Cerebellar cortex (tissue), 1 donor: ENCODE measurements around the gene ZBTB20.
"Not testable (repeated sequence)": the region's sequence is repeated elsewhere in the genome, so short reads cannot be mapped to it uniquely, and the experiment has no call there.

Source experiments
- DNase-seq: peaks from one replicate; pipeline ENCODE4 v3.0.0-alpha.2; 2015; ENCODE audit warnings: low spot score

The ZBTB20 gene

DNA sequence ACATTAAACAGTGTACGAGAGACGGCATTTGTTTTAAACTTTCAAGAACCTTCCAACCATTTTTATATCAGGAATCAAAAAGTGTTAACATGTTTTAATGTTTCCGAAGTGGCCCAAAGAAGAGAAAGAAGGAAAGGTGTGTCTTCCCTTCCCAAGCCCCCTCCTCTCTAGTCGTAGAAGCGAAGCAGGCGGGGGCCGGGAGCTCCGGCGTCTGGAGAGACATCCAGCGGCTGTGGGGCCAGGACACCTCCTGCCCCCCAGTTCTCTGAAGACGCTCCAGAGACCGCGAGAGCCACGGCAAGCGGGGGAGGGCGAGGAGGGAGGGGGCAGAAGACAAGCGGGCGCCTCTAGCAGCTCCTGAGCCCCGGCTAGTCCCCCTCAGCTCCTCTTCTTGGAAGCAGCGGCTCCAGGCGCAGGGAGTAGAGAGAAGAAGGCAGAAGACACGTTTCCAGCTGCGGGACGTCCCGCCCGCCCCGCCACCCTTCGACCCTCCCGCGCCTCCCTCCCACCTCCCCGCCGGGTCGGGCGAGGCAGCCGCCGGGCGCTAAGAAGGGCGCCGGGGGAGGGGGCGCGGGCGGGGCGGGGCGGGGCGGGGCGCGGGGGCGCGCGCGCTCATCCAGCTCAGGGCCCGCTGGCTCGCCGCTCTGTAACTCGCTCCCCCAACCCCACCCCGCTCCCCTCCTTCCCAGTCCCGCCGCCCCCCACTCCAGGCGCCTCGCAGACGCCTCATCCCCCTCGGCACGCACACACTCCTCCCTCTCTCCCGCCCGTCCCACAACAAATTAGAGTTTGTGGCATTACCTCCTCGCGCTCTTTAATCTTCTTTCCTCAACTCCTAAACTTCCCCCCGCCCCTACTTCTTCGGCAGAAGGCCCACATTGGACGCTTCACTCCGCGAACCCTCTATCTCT lies at the start of gene ZBTB20:
Gene ZBTB20, minus strand, starts transcription at position 871 of the 911 bp plus-strand sequence.
- DNase-seq: peak; percentile 49

DNA sequence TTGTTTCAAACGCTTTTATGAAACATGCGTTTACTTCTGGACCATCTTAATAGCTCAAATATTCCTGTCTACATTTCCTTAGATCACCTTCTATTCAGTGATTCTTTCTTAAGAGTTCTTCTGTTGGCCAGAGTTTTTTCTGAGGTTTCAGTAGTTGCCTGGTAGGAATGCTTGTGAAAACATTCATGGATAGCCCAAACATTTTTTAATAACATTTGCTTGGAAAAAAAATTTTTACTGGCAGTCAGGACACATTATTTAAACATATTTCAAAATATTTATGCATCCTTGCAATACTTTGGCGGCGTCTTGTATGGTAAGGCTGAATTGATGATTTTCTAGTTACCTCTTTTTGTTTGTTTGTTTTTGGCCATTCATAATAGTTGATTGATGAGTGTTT lies 47.4 kb upstream of the ZBTB20 start:
- DNase-seq: no peak

DNA sequence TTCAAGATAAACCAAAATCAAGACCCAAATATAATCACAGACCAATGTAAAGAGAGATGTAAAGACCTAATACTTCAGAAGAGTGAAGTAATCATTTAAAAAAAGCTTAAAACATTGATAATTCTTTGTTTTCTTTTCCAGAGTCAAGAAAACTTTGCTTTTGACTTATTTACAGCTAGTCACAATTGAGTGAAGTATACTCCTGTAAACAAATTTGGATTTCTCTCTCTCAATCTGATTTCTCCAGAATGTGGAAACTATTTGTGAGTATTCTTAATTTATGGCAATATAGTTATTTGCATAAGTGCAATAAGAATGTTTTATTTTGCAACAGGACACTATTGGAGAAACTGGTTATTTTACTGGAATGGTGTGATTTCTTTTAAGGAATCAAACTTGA lies 43.7 kb upstream of the ZBTB20 start:
- DNase-seq: no peak

DNA sequence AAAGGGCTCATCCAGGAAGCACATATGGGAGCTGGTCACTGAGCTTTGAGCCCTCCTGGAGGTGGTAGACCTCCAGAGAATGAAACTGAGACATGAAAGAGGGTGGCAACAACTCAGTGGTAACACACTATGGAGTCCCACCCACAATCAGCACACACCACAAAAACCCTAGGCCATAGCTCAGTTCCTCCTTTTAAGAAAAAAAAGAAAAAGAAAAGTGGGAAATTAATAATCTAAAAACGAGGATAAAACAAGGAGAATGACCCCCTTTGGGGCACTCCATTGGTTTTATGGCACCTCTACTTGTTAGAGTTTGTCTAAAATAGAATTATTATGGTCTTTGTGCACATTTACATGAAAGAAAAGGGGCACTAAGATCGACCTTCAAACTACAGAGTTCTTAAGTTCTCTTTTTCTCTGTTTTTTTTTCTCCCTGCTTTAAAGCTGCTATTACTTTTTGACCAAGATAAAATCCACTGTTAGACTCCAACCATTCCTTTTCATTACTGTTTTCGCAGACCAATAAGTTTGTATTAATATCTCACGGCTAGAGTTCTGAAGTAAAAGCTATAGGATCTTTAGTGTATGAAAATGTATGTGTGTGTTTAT lies 40.2 kb upstream of the ZBTB20 start:
- no peak for DNase-seq

DNA sequence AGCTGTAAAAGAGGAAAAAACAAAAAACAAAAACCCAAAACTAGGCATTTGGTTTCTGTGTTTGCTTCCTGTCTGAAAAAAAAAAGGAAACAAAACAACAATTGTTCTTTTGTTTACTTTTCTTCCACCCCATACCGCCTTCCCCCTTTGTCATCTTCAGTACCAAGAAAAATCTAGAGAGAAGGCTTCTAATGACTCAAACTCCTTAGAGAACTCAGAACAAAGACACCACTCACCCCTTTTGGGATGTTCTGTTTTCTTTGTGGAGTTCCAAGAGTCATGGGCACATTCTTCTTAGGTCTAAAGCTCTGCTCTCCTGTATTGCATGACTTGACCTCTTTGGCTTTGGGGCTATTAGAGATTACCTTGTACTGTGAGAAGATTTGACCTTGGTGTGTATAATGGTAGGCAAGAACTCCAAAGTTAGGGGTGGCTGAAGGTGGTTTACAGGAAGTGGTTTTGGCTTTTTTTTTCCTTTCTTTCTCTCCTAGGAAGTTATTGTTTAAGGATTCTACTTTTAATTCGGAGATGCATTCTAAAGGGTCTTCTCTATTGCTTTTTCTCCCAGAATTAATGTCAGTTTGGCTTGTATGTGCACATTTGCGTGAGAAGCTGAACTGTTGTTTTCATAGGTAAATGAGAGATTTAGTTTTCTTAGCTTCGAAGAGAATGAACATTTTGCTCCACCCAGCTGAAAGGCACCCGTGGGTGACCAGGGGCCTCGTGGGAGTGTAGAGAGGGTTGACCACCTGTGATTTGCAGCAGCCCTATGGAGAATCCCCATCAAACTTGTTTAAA lies 39.5 kb upstream of the ZBTB20 start:
- no peak for DNase-seq

DNA sequence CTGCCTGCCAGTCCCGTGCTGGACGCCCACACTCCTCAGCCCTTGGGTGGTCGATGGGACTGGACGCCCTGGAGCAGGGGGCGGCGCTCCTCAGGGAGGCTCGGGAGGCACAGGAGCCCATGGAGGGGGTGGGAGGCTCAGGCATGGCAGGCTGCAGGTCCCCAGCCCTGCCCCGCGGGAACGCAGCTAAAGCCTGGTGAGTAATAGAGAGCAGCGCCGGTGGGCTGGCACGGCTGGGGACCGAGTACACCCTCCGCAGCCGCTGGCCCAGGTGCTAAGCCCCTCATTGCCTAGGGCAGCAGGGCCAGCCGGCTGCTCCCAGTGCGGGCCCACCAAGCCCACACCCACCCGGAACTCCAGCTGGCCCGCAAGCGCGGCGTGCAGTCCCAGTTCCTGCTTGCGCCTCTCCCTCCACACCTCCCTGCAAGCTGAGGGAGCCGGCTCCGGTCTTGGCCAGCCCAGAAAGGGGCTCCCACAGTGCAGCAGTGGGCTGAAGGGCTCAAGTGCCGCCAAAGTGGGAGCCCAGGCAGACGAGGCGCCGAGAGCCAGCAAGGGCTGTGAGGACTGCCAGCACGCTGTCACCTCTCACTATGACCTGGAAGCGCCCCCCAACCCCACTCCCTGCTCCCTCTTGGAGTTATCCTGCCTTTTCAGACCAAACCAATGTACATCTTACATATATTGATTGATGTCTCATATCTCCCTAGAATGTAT lies 37.9 kb upstream of the ZBTB20 start:
- DNase-seq: not testable (repeated sequence)

DNA sequence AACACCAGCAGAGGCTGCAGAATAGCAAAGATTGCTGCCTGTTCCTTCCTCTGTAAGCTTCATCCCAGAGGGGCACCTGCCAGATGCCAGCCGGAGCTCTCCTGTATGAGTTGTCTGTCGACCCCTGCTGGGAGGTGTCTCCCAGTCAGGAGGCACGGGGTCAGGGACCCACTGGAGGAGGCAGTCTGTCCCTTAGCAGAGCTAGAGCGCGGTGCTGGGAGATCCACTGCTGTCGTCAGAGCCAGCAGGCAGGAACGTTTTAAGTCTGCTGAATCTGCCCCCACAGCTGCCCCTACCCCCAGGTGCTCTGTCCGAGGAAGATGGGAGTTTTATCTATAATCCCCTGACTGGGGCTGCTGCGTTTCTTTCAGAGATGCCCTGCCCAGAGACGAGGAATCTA lies 31.8 kb upstream of the ZBTB20 start:
- DNase-seq: not testable (repeated sequence)

DNA sequence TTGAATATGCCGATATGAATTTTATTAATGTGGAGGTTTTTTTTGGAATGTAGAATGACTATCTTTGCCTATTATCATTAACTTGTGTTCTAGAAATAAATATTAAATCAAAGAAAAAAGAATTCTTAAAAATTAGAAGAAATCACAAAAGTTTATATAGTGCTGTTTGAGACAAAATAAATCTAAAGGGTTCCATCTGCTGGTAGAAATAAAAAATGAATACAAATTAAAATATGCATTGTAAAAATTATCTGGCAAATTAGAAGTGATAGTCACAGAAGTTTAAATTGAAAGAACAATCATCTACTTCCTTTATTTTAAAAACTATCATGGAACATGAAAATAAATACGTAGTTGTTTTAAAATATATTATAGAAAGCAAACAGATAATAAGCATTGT lies 22.7 kb upstream of the ZBTB20 start:
- DNase-seq: peak; percentile 5

DNA sequence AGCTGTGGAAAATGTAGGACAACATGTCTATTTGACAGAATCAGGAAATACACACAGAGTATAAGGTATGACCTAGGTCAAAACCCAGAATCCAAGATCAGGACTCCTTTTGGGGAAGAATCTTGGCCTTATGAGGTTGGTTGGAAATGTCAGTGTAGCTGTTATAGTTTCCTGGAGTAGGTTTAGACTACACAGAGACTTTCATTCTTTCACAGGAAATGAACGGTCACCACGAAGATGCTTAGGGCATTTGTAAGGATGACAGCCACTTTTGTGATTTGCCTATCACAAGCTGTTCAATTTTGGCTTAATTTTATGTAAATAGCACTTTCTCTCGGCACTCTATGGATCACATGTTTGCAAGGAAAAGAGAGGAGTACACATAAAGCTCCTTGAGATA lies 18.6 kb upstream of the ZBTB20 start:
- DNase-seq: no peak

DNA sequence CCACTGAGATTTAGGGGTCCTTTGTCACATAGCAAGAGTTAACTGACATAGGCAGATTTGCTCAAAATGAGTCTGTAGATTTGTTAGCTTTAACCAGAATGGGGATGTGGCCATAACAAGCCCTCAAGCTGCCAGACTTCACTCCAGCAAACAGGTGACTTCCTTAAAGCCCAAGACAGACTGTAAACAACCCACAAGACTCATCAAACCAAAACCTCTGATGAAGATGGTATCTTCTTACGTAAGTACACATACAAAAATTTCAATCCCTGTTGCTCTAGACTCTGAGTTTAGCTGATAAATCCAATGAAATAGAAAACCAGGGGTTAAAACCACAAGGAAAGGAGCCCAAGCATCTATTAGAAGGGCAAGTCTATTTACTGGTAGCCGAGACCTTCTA lies 18.2 kb upstream of the ZBTB20 start:
- no peak for DNase-seq

DNA sequence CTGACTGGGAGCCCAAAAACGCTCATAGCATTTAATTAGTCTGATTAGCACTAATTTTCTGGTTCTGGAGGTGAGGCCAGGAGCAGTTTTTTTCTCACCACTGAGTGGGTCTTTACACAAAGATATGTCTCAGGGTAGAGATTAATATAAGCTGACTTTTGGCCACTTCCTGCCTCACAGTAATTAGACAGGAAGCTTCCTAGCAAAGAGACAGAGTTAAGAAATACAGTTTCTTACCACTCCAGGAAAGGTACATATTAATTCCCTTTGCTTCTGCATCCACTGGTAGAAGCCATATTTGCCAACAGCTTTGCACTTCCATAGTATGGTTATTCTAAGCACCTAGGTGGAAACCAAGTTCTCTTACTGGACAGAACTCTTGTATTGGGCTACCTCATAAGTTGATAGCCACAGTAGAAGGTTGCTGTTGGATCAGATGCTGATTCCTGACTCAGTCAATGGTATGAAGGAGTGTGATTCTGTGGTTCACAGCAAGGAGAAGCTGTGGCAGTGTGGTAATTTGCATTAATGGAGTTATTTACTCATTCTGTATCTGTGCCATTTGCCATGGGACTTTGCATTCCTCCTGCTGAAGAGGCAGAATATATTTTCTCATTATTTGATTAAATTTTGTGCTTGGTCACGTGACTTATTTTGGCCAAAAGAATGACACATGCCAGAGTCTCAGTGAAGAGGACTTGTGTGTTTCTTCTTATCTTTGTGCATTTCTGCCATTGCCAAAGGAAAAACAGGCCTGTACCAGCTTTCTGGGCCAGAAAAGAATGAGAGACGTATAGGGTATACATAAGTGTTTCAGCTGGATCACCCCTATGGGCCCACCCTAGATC lies 17.5 kb upstream of the ZBTB20 start:
- no peak for DNase-seq

DNA sequence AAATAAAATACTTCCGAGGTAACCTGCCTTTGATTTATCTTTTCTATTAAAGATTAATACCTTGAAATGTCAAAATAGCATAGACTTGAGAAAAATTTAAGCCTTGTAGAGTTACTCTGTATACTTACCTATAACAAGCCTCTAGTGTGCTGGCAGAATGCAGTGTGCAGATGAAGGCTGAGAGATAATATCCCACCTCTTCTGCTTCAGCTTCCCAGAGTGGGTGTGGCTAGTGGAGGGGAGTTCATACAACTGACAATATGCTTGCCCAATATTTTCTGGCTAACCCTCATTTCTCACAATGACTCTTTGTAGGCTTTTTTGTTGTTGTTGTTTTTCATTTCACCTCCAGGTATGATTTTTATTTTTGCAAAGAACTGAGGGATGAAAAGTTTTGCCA lies 15.7 kb upstream of the ZBTB20 start:
- DNase-seq: no peak

DNA sequence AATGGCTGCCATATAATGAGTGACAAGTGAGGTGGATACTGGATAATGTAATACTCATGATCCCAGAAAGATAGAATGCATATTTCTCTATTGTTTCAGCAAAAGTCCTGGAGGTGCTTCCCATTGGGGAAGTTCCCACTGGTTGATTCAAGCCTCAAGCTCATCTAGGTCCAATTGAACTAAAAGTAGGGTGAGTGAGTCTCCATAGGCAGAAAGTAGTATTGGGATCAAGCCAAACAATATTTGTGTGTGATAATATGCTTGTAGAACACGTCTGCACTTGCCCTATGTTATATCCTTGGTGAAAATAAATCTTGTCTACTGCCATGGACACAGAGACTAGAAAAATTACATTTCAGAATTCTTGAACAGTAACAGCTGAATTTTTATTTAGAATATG lies 14.8 kb upstream of the ZBTB20 start:
- no peak for DNase-seq

DNA sequence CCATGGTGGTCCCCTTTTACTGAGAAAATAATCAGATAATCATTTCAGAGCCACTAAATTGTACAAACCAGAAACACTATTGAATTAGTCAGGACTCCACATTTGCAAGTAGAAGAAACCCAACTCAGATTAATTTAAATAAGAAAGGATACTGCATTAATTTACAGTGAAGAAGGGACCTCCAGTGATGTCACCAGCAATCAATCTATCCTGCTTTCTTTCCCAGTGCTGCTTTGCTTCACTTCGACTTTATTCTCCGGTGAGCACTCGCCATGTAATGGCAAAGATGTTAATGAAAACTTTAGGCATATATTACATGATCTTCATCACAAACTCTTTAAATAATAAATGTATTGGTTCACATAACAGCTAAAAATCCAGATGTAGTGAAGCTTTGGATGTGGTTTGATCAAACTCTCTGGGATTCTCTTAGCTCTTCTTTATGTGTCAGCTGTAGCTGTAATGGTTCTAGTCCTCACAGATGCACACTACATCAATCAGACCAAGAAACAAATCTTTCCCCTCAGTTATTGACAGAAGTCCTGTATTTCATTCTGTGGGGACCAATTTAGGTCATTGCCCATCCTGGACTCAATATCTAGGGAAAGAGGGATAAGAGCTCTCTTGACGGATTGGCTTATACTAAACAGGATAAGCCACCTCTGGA lies 14.2 kb upstream of the ZBTB20 start:
- no peak for DNase-seq

DNA sequence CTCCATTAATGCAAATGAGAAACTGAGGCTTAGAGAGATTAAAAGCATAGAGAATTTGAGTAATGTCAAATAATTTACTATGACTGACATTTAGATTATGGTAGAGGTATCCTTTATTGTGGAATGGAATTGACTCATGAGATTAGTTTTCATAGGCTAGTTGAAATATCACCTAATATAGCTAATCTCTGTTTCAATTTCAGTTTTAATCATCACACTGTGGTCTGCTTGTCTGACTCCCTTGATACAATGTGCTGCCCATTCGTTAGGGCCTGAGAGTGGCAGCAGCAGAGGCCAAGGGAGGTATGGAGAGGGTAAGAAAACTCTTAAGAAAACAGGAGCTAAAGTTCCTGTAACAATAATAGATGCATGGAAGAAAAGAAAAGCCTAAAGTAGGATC lies 13.2 kb upstream of the ZBTB20 start:
- DNase-seq: no peak

DNA sequence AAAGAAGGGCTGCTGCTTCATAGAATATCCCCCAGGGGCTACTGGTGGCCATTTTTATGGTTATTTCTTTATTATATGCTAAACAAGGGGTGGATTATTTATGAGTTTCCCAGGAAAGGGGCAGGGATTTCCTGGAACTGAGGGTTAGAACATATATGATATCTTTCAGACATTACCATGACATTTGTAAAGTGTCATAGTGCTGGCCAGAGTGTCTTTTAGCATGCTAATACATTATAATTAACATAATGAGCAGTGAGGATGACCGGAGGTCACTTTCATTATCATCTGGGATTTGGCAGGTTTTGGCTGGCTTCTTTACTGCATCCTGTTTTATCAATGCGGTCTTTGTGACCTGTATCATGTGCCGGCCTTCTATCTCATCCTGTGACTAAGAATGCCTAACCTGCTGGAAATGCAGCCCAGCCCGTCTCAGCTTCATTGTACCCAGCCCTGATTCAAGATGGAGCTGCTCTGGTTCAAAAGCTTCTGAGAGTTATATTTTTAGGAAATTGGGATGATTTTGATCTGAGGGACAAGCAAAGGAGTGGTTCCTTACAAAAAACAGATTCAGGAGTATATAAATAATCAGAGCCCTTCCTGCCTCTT lies 9.1 kb upstream of the ZBTB20 start:
- DNase-seq: no peak

DNA sequence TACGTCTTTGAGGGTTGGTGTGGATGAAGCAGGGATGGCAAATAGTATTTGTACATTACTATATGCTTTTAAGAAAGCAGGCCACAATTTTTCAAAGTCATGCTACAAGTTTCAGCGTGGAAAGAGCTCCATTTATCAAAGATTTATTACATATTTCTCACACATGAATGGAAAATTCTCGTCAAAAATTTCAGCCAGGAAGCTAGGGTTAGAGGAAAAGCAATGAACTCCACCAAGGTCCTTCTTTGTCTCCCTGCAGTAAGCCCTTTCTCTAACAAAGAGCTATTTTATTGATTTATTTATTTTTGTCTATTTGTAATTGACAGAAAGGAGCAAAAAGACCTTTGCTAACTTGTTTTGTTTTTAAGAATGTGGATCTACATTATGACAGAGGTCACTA lies 7.5 kb upstream of the ZBTB20 start:
- no peak for DNase-seq

DNA sequence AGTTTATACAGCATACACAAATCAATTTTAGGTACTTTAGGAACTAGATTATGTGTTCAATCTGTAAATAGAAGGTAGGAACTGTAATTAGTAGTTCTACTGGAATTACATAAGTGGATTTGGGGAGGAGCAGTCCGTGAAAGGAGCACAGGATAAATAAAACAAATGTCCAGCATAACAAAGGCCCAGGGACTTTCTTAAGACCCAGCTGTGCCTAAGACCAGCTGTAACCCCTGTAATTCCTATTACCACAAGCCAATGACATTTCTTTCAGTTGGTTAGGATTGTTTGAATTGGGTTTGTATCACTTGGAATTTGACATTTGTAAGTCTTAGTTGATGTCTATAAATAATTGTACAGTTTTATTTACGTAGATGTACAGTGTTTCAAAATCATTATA lies 4.8 kb upstream of the ZBTB20 start:
- DNase-seq: no peak

DNA sequence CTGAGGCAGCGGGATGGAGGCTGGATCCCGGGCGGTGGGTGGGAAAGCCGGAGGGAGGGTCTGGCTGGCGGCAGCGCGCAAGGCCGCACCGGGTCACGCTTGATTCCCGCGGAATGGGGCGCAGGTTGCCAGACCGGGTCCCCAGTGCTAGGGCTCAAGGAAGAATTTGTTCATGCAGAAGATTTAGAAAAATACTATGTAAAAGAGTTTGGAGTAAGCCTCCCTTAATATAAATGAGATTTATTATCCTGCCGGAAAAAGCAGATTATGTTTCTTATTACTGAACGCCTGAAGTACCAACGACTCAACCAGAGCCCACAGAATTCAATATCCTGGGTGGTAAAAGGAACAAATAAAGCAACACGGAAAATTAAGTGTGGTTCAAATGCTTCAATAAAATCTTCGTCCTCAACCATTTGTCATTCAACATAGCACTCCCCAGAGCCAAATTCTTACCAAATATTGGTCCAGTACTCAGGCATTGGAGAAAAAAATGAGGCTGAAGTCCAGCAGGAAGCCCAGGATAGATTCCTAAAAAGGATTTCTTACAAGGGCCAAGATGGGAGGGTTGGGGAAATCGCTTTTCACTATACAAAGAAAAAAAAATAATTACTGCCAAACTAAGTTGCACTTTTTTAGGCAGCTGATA lies 1.2 kb upstream of the ZBTB20 start:
- no peak for DNase-seq
